Measurements from ENCODE around the gene OSBPL9. TPM values are rescaled to one million over a fixed set of nuclear protein-coding genes. Genes with fewer than 3 reads are reported as not detected.

The OSBPL9 gene
- total RNA-seq, 2 experiments from 2014 or later, result 51.1 to 56.1 TPM

GRCh38 chr1:51634618-51635017, 17.7 kb downstream of the OSBPL9 start:
- H3K9me3 Mint-ChIP-seq, result no peaks in the 10 kb centered on the region
- POLR2A ChIA-PET, result no interaction called here
- no peaks in the 10 kb centered on the region for H3K36me3 Mint-ChIP-seq (ENCODE audit: low read depth)
- H3K4me1 Mint-ChIP-seq (ENCODE audit: low read depth), result peaks cover 12% of the 10 kb centered on the region
- intact Hi-C loops (cut with micrococcal nuclease), result no loop called here
- CTCF ChIA-PET, result no interaction called here
- ATAC-seq, result no peak
- no peak overlapping the region for H3K4me3 Mint-ChIP-seq
- no peak overlapping the region for H3K27ac Mint-ChIP-seq
- no peak for TF ChIP-seq CTCF (IDR thresholded peaks at IDR 0.05)
- DNase-seq, result no peak
- H3K27me3 Mint-ChIP-seq, result no peaks in the 10 kb centered on the region

DNA sequence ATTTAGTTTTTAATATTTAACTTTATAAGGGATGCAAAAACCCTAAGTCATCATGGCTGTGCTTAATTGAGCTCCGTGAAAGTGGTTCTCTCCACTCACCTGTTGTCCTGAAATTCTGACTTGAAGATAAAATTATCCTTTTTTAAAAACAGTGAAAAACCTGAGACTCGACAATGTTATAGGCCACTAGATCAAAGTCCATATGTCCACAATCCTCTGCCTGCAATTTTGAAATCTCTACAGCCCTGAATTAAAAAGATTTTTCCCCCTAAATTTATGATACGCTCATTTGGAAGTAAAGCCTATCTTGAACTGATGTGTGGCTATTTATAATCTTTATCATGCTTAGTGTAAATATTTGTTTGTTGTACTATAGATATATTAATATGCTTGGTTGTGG, 18.7 kb downstream of the OSBPL9 start:
- ATAC-seq, result no peak

GRCh38 chr1:51636191-51636590, 19.3 kb downstream of the OSBPL9 start:
- DNase-seq (no peak), ATAC-seq (no peak)
- no peaks in the 10 kb centered on the region for H3K27me3 Mint-ChIP-seq
- no peak overlapping the region for H3K4me3 Mint-ChIP-seq
- H3K27ac Mint-ChIP-seq, result no peak overlapping the region
- ChIA-PET CTCF (no interaction called here), POLR2A (no interaction called here)
- no peaks in the 10 kb centered on the region for H3K9me3 Mint-ChIP-seq
- intact Hi-C loops (cut with micrococcal nuclease), result no loop called here
- H3K4me1 Mint-ChIP-seq (ENCODE audit: low read depth), result peaks cover 8% of the 10 kb centered on the region
- TF ChIP-seq CTCF (IDR thresholded peaks at IDR 0.05), result no peak
- no peaks in the 10 kb centered on the region for H3K36me3 Mint-ChIP-seq (ENCODE audit: low read depth)

More for the DNA sequence above, 18.7 kb downstream of the OSBPL9 start:
- Mint-ChIP-seq H3K36me3 (ENCODE audit: low read depth) (no peaks in the 10 kb centered on the region), H3K9me3 (no peaks in the 10 kb centered on the region), H3K27me3 (no peaks in the 10 kb centered on the region), H3K4me3 (no peak overlapping the region), H3K27ac (no peak overlapping the region), H3K4me1 (ENCODE audit: low read depth) (peaks cover 8% of the 10 kb centered on the region)
- TF ChIP-seq CTCF (IDR thresholded peaks at IDR 0.05), result no peak
- POLR2A ChIA-PET, result no interaction called here
- intact Hi-C loops (cut with micrococcal nuclease), result no loop called here
- no peak for DNase-seq
- CTCF ChIA-PET, result interaction anchor here (0.7 kb wide), 1 partner anchor 91 kb away, joined by 3 read pairs; no protein-coding TSS in a partner anchor

GRCh38 chr1:51636764-51637522, 20.1 kb downstream of the OSBPL9 start:
- TF ChIP-seq CTCF (IDR thresholded peaks at IDR 0.05), result no peak
- H3K27me3 Mint-ChIP-seq, result no peaks in the 10 kb centered on the region
- H3K9me3 Mint-ChIP-seq, result no peaks in the 10 kb centered on the region
- H3K4me3 Mint-ChIP-seq, result no peak overlapping the region
- intact Hi-C loops (cut with micrococcal nuclease), result no loop called here
- H3K27ac Mint-ChIP-seq, result no peak overlapping the region
- CTCF ChIA-PET, result no interaction called here
- POLR2A ChIA-PET, result no interaction called here
- no peaks in the 10 kb centered on the region for H3K36me3 Mint-ChIP-seq (ENCODE audit: low read depth)
- no peak for DNase-seq
- H3K4me1 Mint-ChIP-seq (ENCODE audit: low read depth), result peaks cover 8% of the 10 kb centered on the region
- ATAC-seq, result no peak

DNA sequence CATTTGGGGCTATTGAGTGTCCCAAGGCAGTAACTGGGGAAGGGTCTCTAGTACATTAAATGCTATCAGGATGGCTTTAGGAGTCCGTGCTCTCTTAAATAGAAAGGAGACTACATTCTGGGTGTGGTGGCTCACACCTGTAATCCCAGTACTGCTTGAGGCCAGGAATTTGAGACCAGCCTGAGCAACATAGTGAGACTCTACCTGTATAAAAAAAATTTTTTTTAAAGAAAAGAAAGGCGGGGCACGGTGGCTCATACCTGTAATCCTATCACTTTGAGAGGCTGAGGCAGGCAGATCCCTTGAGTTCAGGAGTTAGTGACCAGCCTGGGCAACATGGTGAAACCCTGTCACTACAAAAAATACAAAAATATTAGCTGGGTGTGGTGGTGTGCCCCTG, 21.5 kb downstream of the OSBPL9 start:
- no peak for ATAC-seq
- Mint-ChIP-seq H3K27me3 (no peaks in the 10 kb centered on the region), H3K4me1 (ENCODE audit: low read depth) (peaks cover 10% of the 10 kb centered on the region), H3K36me3 (ENCODE audit: low read depth) (peaks cover 4% of the 10 kb centered on the region), H3K9me3 (no peaks in the 10 kb centered on the region), H3K27ac (no peak overlapping the region), H3K4me3 (no peak overlapping the region)
- ChIA-PET POLR2A (no interaction called here), CTCF (no interaction called here)
- TF ChIP-seq CTCF (IDR thresholded peaks at IDR 0.05), result no peak
- intact Hi-C loops (cut with micrococcal nuclease), result no loop called here
- DNase-seq, result no peak

Measured in activated CD8-positive, alpha-beta T cell treated with anti-CD3 and anti-CD28 coated beads for 36 hours (primary cell).